ENCODE results near the gene RGS7.
"Not testable (repeated sequence)": the region's sequence is repeated elsewhere in the genome, so short reads cannot be mapped to it uniquely, and the experiment has no call there.

Gene RGS7

GRCh38 chr1:241139047-241139446 is 218.0 kb downstream of the RGS7 start:
- DNase-seq (ENCODE audit: low read depth in 2 of 2), result no peak

- no peak for DNase-seq (ENCODE audit: low read depth in 2 of 2)
Observed at GRCh38 chr1:241138248-241138647, 218.8 kb downstream of the RGS7 start.

- no peak for DNase-seq (ENCODE audit: low read depth in 2 of 2)
Observed at GRCh38 chr1:241136389-241136788, 220.6 kb downstream of the RGS7 start.

- DNase-seq (ENCODE audit: low read depth in 2 of 2), result no peak
Observed at GRCh38 chr1:241131636-241132194, 225.3 kb downstream of the RGS7 start.

- no peak for DNase-seq (ENCODE audit: low read depth in 2 of 2)
Observed at GRCh38 chr1:241130881-241131280, 226.1 kb downstream of the RGS7 start.

GRCh38 chr1:241129207-241129960 is 227.6 kb downstream of the RGS7 start:
- no peak for DNase-seq (ENCODE audit: low read depth in 2 of 2)

GRCh38 chr1:241125286-241125685 is 231.7 kb downstream of the RGS7 start:
- DNase-seq (ENCODE audit: low read depth in 2 of 2), result no peak

GRCh38 chr1:241118049-241118448 is 239.0 kb downstream of the RGS7 start:
- no peak for DNase-seq (ENCODE audit: low read depth in 2 of 2)

GRCh38 chr1:241115784-241116183 is 241.2 kb downstream of the RGS7 start:
- no peak for DNase-seq (ENCODE audit: low read depth in 2 of 2)

- no peak for DNase-seq (ENCODE audit: low read depth in 2 of 2)
Observed at GRCh38 chr1:241114699-241115233, 242.2 kb downstream of the RGS7 start.

- no peak for DNase-seq (ENCODE audit: low read depth in 2 of 2)
Observed at GRCh38 chr1:241113557-241113956, 243.4 kb downstream of the RGS7 start.

GRCh38 chr1:241109039-241109438 is 248.0 kb downstream of the RGS7 start:
- no peak for DNase-seq (ENCODE audit: low read depth in 2 of 2)

GRCh38 chr1:241105147-241105546 is 251.9 kb downstream of the RGS7 start:
- DNase-seq (ENCODE audit: low read depth in 2 of 2), result no peak

GRCh38 chr1:241102664-241103063 is 254.3 kb downstream of the RGS7 start:
- no peak for DNase-seq (ENCODE audit: low read depth in 2 of 2)

- DNase-seq (ENCODE audit: low read depth in 2 of 2), result no peak
Observed at GRCh38 chr1:241101622-241102021, 255.4 kb downstream of the RGS7 start.

- no peak for DNase-seq (ENCODE audit: low read depth in 2 of 2)
Observed at GRCh38 chr1:241097479-241097878, 259.5 kb downstream of the RGS7 start.

- DNase-seq (ENCODE audit: low read depth in 2 of 2), result no peak
Observed at GRCh38 chr1:241096982-241097381, 260.0 kb downstream of the RGS7 start.

- no peak for DNase-seq (ENCODE audit: low read depth in 2 of 2)
Observed at GRCh38 chr1:241095847-241096246, 261.2 kb downstream of the RGS7 start.

GRCh38 chr1:241090798-241091197 is 266.2 kb downstream of the RGS7 start:
- no peak for DNase-seq (ENCODE audit: low read depth in 2 of 2)

- DNase-seq (ENCODE audit: low read depth in 2 of 2), result not testable (repeated sequence)
Observed at GRCh38 chr1:241089066-241089465, 267.9 kb downstream of the RGS7 start.

- not testable (repeated sequence) for DNase-seq (ENCODE audit: low read depth in 2 of 2)
Observed at GRCh38 chr1:241088075-241088474, 268.9 kb downstream of the RGS7 start.

- no peak for DNase-seq (ENCODE audit: low read depth in 2 of 2)
Observed at GRCh38 chr1:241086686-241087085, 270.3 kb downstream of the RGS7 start.

- DNase-seq (ENCODE audit: low read depth in 2 of 2), result no peak
Observed at GRCh38 chr1:241083285-241083684, 273.7 kb downstream of the RGS7 start.

Measured in stimulated activated CD8-positive, alpha-beta memory T cell treated with anti-CD3 and anti-CD28 coated beads, Interleukin-15, amount 100 ng/mL, for 4 hours (primary cell).